K562 (cell line): ENCODE data around the gene AHCYL2. TPM values are rescaled to one million over a fixed set of nuclear protein-coding genes. Genes with fewer than 3 reads are reported as not detected.

Source experiments
- BRD9 ChIP-seq: fragments of 450-650 bp; IDR thresholded peaks from 2 replicates; pipeline ENCODE4 v1.6.1; 2018; ENCODE audit warnings: low read depth; ENCODE audit not compliant: partially characterized antibody
- E2F4 ChIP-seq: sonication (generic); formaldehyde crosslinking; IDR thresholded peaks from 2 replicates; pipeline ENCODE4 v1.8.0; 2022; ENCODE audit warnings: mild to moderate bottlenecking, low read depth, missing genetic modification reagents
- FOXA1 ChIP-seq: fragments of 450-650 bp; IDR thresholded peaks from 2 replicates; pipeline ENCODE4 v1.6.1; 2016; ENCODE audit warnings: mild to moderate bottlenecking, borderline replicate concordance
- MCM7 ChIP-seq, 2 experiments: fragments of 450-650 bp; IDR thresholded peaks; 2 replicates each; pipeline ENCODE4 v1.6.1; 2016 to 2018
- RAD21 ChIP-seq, 2 experiments: fragments of 250-450 bp in 1 of 2; fragments of 450-650 bp in 1 of 2; sonication (Bioruptor Pico) in 1 of 2; formaldehyde crosslinking in 1 of 2; IDR thresholded peaks in 1 of 2; conservative IDR thresholded peaks in 1 of 2; 2 replicates each; pipeline versions ENCODE4 v1.4.0 to v1.8.0; 2020 to 2022; ENCODE audit warnings: mild to moderate bottlenecking in 2 of 2, moderate library complexity in 1 of 2
- SMAD3 ChIP-seq: fragments of 450-650 bp; formaldehyde crosslinking; conservative IDR thresholded peaks from 2 replicates; pipeline ENCODE4 v1.4.0; 2020; ENCODE audit warnings: mild to moderate bottlenecking
- TAL1 ChIP-seq: fragments of 450-650 bp; IDR thresholded peaks from 2 replicates; pipeline ENCODE4 v1.6.1; 2016; ENCODE audit warnings: mild to moderate bottlenecking
- polyA plus RNA-seq, 8 experiments: library from polyadenylated mRNA; depleted of rRNA in 4 of 8; stranded (reverse) in 5 of 8; unstranded in 3 of 8; fragments of >200 nt; fragmentation: Nextera tagmentation in 2 of 8; fragmentation: Illumina TruSeq in 1 of 8; extraction: Ambion mirVana in 2 of 8; extraction: Trizol in 1 of 8; gene quantifications; 2 replicates each; pipeline versions ENCODE4 v1.2.1 to v1.2.3, GENCODE V29; 2011 to 2014; ENCODE audit warnings: inconsistent platforms in 1 of 8, missing spikeins in 1 of 8
- total RNA-seq, 7 experiments: library from RNA; depleted of rRNA in 6 of 7; stranded (reverse); fragments of >200 nt in 6 of 7; fragmentation: Illumina TruSeq in 2 of 7; extraction: Trizol in 2 of 7; gene quantifications; 2 replicates each; pipeline versions ENCODE4 v1.2.1 to v1.2.3, GENCODE V29; 2011 to 2021; ENCODE audit warnings: low replicate concordance in 1 of 7
- TF ChIP-seq, protein P1 (sequence below), 3 experiments: fragments of 200-800 bp in 1 of 3; sonication (Bioruptor generic) in 1 of 3; sonication (generic) in 1 of 3; formaldehyde crosslinking in 1 of 3; IDR thresholded peaks; 2 replicates each; pipeline versions ENCODE4 v1.6.1 to v1.8.0; 2016 to 2022; ENCODE audit warnings: mild to moderate bottlenecking in 2 of 3, missing compliant biosample characterization in 2 of 3, missing genetic modification characterization in 2 of 3, missing genetic modification reagents in 1 of 3
- TF ChIP-seq, protein P2 (sequence below): fragments of 200-600 bp; sonication (generic); IDR thresholded peaks from one replicate; pipeline ENCODE4 v1.6.1; 2012; ENCODE audit warnings: mild to moderate bottlenecking, low read depth, low read length, inconsistent platforms
- TF ChIP-seq, protein P3 (sequence below): fragments of 250-450 bp; sonication (Bioruptor Pico); IDR thresholded peaks from 2 replicates; pipeline ENCODE4 v1.5.0; 2022; ENCODE audit warnings: mild to moderate bottlenecking

AHCYL2 gene
- total and polyA plus RNA-seq, 9 of the 15 experiments (the other 6 are each of a cell fraction or from before 2014, with no cell fraction given) = 0.93 to 10.5 (median 5.2) TPM

GRCh38 chr7:129271500-129272355, 46.9 kb downstream of the AHCYL2 start (continued):
- TF ChIP-seq, protein P1, sequence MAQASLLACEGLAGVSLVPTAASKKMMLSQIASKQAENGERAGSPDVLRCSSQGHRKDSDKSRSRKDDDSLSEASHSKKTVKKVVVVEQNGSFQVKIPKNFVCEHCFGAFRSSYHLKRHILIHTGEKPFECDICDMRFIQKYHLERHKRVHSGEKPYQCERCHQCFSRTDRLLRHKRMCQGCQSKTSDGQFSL (CRISPR knock-in tag; IDR thresholded peaks at IDR 0.05) = 0 out of 2 replicates have a peak, but pooled peaks have one; percentile 21
- TF ChIP-seq, protein P1 (tag; IDR thresholded peaks at IDR 0.05) = no peak
- no peak for TF ChIP-seq TAL1
- no peak for TF ChIP-seq SMAD3
- no peak for TF ChIP-seq BRD9
- TF ChIP-seq, protein P2, sequence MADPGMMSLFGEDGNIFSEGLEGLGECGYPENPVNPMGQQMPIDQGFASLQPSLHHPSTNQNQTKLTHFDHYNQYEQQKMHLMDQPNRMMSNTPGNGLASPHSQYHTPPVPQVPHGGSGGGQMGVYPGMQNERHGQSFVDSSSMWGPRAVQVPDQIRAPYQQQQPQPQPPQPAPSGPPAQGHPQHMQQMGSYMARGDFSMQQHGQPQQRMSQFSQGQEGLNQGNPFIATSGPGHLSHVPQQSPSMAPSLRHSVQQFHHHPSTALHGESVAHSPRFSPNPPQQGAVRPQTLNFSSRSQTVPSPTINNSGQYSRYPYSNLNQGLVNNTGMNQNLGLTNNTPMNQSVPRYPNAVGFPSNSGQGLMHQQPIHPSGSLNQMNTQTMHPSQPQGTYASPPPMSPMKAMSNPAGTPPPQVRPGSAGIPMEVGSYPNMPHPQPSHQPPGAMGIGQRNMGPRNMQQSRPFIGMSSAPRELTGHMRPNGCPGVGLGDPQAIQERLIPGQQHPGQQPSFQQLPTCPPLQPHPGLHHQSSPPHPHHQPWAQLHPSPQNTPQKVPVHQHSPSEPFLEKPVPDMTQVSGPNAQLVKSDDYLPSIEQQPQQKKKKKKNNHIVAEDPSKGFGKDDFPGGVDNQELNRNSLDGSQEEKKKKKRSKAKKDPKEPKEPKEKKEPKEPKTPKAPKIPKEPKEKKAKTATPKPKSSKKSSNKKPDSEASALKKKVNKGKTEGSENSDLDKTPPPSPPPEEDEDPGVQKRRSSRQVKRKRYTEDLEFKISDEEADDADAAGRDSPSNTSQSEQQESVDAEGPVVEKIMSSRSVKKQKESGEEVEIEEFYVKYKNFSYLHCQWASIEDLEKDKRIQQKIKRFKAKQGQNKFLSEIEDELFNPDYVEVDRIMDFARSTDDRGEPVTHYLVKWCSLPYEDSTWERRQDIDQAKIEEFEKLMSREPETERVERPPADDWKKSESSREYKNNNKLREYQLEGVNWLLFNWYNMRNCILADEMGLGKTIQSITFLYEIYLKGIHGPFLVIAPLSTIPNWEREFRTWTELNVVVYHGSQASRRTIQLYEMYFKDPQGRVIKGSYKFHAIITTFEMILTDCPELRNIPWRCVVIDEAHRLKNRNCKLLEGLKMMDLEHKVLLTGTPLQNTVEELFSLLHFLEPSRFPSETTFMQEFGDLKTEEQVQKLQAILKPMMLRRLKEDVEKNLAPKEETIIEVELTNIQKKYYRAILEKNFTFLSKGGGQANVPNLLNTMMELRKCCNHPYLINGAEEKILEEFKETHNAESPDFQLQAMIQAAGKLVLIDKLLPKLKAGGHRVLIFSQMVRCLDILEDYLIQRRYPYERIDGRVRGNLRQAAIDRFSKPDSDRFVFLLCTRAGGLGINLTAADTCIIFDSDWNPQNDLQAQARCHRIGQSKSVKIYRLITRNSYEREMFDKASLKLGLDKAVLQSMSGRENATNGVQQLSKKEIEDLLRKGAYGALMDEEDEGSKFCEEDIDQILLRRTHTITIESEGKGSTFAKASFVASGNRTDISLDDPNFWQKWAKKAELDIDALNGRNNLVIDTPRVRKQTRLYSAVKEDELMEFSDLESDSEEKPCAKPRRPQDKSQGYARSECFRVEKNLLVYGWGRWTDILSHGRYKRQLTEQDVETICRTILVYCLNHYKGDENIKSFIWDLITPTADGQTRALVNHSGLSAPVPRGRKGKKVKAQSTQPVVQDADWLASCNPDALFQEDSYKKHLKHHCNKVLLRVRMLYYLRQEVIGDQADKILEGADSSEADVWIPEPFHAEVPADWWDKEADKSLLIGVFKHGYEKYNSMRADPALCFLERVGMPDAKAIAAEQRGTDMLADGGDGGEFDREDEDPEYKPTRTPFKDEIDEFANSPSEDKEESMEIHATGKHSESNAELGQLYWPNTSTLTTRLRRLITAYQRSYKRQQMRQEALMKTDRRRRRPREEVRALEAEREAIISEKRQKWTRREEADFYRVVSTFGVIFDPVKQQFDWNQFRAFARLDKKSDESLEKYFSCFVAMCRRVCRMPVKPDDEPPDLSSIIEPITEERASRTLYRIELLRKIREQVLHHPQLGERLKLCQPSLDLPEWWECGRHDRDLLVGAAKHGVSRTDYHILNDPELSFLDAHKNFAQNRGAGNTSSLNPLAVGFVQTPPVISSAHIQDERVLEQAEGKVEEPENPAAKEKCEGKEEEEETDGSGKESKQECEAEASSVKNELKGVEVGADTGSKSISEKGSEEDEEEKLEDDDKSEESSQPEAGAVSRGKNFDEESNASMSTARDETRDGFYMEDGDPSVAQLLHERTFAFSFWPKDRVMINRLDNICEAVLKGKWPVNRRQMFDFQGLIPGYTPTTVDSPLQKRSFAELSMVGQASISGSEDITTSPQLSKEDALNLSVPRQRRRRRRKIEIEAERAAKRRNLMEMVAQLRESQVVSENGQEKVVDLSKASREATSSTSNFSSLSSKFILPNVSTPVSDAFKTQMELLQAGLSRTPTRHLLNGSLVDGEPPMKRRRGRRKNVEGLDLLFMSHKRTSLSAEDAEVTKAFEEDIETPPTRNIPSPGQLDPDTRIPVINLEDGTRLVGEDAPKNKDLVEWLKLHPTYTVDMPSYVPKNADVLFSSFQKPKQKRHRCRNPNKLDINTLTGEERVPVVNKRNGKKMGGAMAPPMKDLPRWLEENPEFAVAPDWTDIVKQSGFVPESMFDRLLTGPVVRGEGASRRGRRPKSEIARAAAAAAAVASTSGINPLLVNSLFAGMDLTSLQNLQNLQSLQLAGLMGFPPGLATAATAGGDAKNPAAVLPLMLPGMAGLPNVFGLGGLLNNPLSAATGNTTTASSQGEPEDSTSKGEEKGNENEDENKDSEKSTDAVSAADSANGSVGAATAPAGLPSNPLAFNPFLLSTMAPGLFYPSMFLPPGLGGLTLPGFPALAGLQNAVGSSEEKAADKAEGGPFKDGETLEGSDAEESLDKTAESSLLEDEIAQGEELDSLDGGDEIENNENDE = no peak
- TF ChIP-seq, protein P3, sequence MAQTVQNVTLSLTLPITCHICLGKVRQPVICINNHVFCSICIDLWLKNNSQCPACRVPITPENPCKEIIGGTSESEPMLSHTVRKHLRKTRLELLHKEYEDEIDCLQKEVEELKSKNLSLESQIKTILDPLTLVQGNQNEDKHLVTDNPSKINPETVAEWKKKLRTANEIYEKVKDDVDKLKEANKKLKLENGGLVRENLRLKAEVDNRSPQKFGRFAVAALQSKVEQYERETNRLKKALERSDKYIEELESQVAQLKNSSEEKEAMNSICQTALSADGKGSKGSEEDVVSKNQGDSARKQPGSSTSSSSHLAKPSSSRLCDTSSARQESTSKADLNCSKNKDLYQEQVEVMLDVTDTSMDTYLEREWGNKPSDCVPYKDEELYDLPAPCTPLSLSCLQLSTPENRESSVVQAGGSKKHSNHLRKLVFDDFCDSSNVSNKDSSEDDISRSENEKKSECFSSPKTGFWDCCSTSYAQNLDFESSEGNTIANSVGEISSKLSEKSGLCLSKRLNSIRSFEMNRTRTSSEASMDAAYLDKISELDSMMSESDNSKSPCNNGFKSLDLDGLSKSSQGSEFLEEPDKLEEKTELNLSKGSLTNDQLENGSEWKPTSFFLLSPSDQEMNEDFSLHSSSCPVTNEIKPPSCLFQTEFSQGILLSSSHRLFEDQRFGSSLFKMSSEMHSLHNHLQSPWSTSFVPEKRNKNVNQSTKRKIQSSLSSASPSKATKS = no peak
- no peak for TF ChIP-seq MCM7 (IDR thresholded peaks at IDR 0.05)
- peak; percentile 61 to 93 for TF ChIP-seq RAD21 (CRISPR knock-in tag; conservative IDR thresholded peaks at IDR 0.05 in 1 of 2, IDR thresholded peaks at IDR 0.05 in 1 of 2)
- TF ChIP-seq E2F4 (CRISPR knock-in tag) = no peak
- TF ChIP-seq FOXA1 = no peak
